ENCODE measurements around the gene ZNF597. TPM values are rescaled to one million over a fixed set of nuclear protein-coding genes. Genes with fewer than 3 reads are reported as not detected.

ZNF597 gene
- total and polyA plus RNA-seq, 4 donors = 1.5 to 4.2 (median 2.4) TPM

- Histone ChIP-seq H3K4me3 (no peak overlapping the region), H3K4me1 (ENCODE audit: control insufficient read depth in 5 of 5, insufficient read depth in 5 of 5, low read length in 5 of 5) (peaks cover 0 to 13% (median 0%) of the 10 kb centered on the region in 5 donors), H3K27me3 (ENCODE audit: control insufficient read depth in 3 of 3, insufficient read depth in 3 of 3, low read length in 2 of 3) (no peaks in the 10 kb centered on the region), H3K9me3 (ENCODE audit: control insufficient read depth in 4 of 4, insufficient read depth in 3 of 4, low read length in 3 of 4) (no peaks in the 10 kb centered on the region), H3K36me3 (ENCODE audit: control insufficient read depth in 4 of 4, insufficient read depth in 4 of 4, low read length in 4 of 4) (peaks cover 0 to 15% (median 0%) of the 10 kb centered on the region in 4 donors), H3K27ac (ENCODE audit: low read depth in 1 of 2, low read length in 1 of 2) (no peak overlapping the region), H3K9ac (ENCODE audit: insufficient read depth in 1 of 2, low read length in 2 of 2) (no peak overlapping the region)
- TF ChIP-seq CTCF (IDR thresholded peaks at IDR 0.05; ENCODE audit: control extremely low read depth, extremely low read depth) = no peak
- DNase-seq (no peak), ATAC-seq (ENCODE audit: insufficient read depth, low FRiP score) (no peak)
- 88 to 92% methylated on average over 10 of the region's 10 CpGs for WGBS, 2 donors
These were observed 29.7 kb upstream of the ZNF597 start for GRCh38 chr16:3472878-3473595.

GRCh38 chr16:3471518-3472176, 28.3 kb upstream of the ZNF597 start:
- no peak for TF ChIP-seq CTCF (IDR thresholded peaks at IDR 0.05; ENCODE audit: control extremely low read depth, extremely low read depth)
- no peak overlapping the region for H3K9ac ChIP-seq (ENCODE audit: insufficient read depth in 1 of 2, low read length in 2 of 2)
- H3K9me3 ChIP-seq (ENCODE audit: control insufficient read depth in 4 of 4, insufficient read depth in 3 of 4, low read length in 3 of 4) = no peaks in the 10 kb centered on the region
- no peaks in the 10 kb centered on the region for H3K27me3 ChIP-seq (ENCODE audit: control insufficient read depth in 3 of 3, insufficient read depth in 3 of 3, low read length in 2 of 3)
- H3K36me3 ChIP-seq (ENCODE audit: control insufficient read depth in 4 of 4, insufficient read depth in 4 of 4, low read length in 4 of 4) = peaks cover 0 to 16% (median 0%) of the 10 kb centered on the region in 4 donors
- ATAC-seq (ENCODE audit: insufficient read depth, low FRiP score) (no peak), DNase-seq (no peak)
- H3K4me3 ChIP-seq = no peak overlapping the region
- 92 to 95% methylated on average over 20 of the region's 20 CpGs for WGBS, 2 donors
- no peak overlapping the region for H3K27ac ChIP-seq (ENCODE audit: low read depth in 1 of 2, low read length in 1 of 2)
- peaks cover 0 to 19% (median 0%) of the 10 kb centered on the region in 5 donors for H3K4me1 ChIP-seq (ENCODE audit: control insufficient read depth in 5 of 5, insufficient read depth in 5 of 5, low read length in 5 of 5)

- H3K4me3 ChIP-seq = no peak overlapping the region
- H3K9me3 ChIP-seq (ENCODE audit: control insufficient read depth in 4 of 4, insufficient read depth in 3 of 4, low read length in 3 of 4) = no peaks in the 10 kb centered on the region
- TF ChIP-seq CTCF (IDR thresholded peaks at IDR 0.05; ENCODE audit: control extremely low read depth, extremely low read depth) = no peak
- H3K9ac ChIP-seq (ENCODE audit: insufficient read depth in 1 of 2, low read length in 2 of 2) = no peak overlapping the region
- no peaks in the 10 kb centered on the region for H3K27me3 ChIP-seq (ENCODE audit: control insufficient read depth in 3 of 3, insufficient read depth in 3 of 3, low read length in 2 of 3)
- H3K27ac ChIP-seq (ENCODE audit: low read depth in 1 of 2, low read length in 1 of 2) = no peak overlapping the region
- DNase-seq (no peak), ATAC-seq (ENCODE audit: insufficient read depth, low FRiP score) (no peak)
- H3K4me1 ChIP-seq (ENCODE audit: control insufficient read depth in 5 of 5, insufficient read depth in 5 of 5, low read length in 5 of 5) = peaks cover 0 to 17% (median 0%) of the 10 kb centered on the region in 5 donors
- H3K36me3 ChIP-seq (ENCODE audit: control insufficient read depth in 4 of 4, insufficient read depth in 4 of 4, low read length in 4 of 4) = peaks cover 0 to 21% (median 0%) of the 10 kb centered on the region in 4 donors
- WGBS, 2 donors = 87 to 90% methylated on average over 9 of the region's 9 CpGs
These were observed 27.4 kb upstream of the ZNF597 start for GRCh38 chr16:3470723-3471122.

All from lung (tissue), 12 donors.